Mesenchymal stem cell (in vitro differentiated cells and primary cell): ENCODE data around the gene ATP1A4.

Experiments
- DNase-seq: peaks from one replicate; pipeline ENCODE4 v3.0.0-alpha.2; 2013
- H2AFZ ChIP-seq: one replicate; pipeline ENCODE4 v1.6.1; 2013; ENCODE audit warnings: low read depth, mild to moderate bottlenecking, control low read depth, inconsistent platforms, low read length, moderate library complexity
- H2AK5ac ChIP-seq: 2 replicates; pipeline ENCODE4 v1.6.1; 2013; ENCODE audit warnings: low read length, moderate library complexity, mild to moderate bottlenecking, inconsistent platforms; ENCODE audit not compliant: severe bottlenecking
- H2BK120ac ChIP-seq: one replicate; pipeline ENCODE4 v1.6.1; 2013; ENCODE audit warnings: low read depth, mild to moderate bottlenecking, inconsistent platforms, low read length, moderate library complexity
- H2BK12ac ChIP-seq, 2 experiments: one replicate each; pipeline ENCODE4 v1.6.1; 2013; ENCODE audit warnings: inconsistent platforms in 2 of 2, low read length in 2 of 2, mild to moderate bottlenecking in 2 of 2, moderate library complexity in 2 of 2, control low read depth in 1 of 2
- H2BK15ac ChIP-seq: one replicate; pipeline ENCODE4 v1.6.1; 2013; ENCODE audit warnings: mild to moderate bottlenecking, low read depth, inconsistent platforms; ENCODE audit not compliant: poor library complexity, severe bottlenecking
- H2BK5ac ChIP-seq: 2 replicates; pipeline ENCODE4 v1.6.1; 2013; ENCODE audit warnings: low read depth, mild to moderate bottlenecking, low read length, control low read depth, inconsistent platforms; ENCODE audit not compliant: poor library complexity, severe bottlenecking
- H3K14ac ChIP-seq, 2 experiments: one replicate each; pipeline ENCODE4 v1.6.1; 2013; ENCODE audit warnings: inconsistent platforms in 2 of 2, low read length in 2 of 2, control low read depth in 1 of 2, mild to moderate bottlenecking in 1 of 2, moderate library complexity in 1 of 2
- H3K18ac ChIP-seq, 2 experiments: one replicate each; pipeline ENCODE4 v1.6.1; 2013; ENCODE audit warnings: inconsistent platforms in 2 of 2, low read length in 2 of 2, control low read depth in 1 of 2, low read depth in 1 of 2, mild to moderate bottlenecking in 1 of 2
- H3K23ac ChIP-seq, 2 experiments: one replicate each; pipeline ENCODE4 v1.6.1; 2013; ENCODE audit warnings: inconsistent platforms in 2 of 2, low read length in 2 of 2, mild to moderate bottlenecking in 2 of 2, moderate library complexity in 2 of 2, control low read depth in 1 of 2
- H3K27ac ChIP-seq: 2 replicates; pipeline ENCODE4 v1.5.1; 2013; ENCODE audit warnings: mild to moderate bottlenecking, moderate library complexity, low read length, control low read depth, inconsistent platforms; ENCODE audit not compliant: poor library complexity, severe bottlenecking
- H3K27me3 ChIP-seq, 2 experiments: 2 replicates each; pipeline versions ENCODE4 v1.6.1 to v1.7.0; 2013; ENCODE audit warnings: low read length in 2 of 2, mild to moderate bottlenecking in 2 of 2, moderate library complexity in 2 of 2, control low read depth in 1 of 2, inconsistent platforms in 1 of 2; ENCODE audit not compliant: control insufficient read depth in 1 of 2, insufficient read depth in 1 of 2
- H3K36me3 ChIP-seq, 2 experiments: 2 replicates each; pipeline versions ENCODE4 v1.6.1 to v1.7.0; 2013; ENCODE audit warnings: low read length in 2 of 2, control low read depth in 1 of 2, inconsistent platforms in 1 of 2, low read depth in 1 of 2, mild to moderate bottlenecking in 1 of 2; ENCODE audit not compliant: insufficient read depth in 2 of 2, control insufficient read depth in 1 of 2
- H3K4ac ChIP-seq, 2 experiments: one replicate each; pipeline ENCODE4 v1.6.1; 2013; ENCODE audit warnings: inconsistent platforms in 2 of 2, low read length in 2 of 2, mild to moderate bottlenecking in 2 of 2, moderate library complexity in 2 of 2, control low read depth in 1 of 2, low read depth in 1 of 2
- H3K4me1 ChIP-seq: 2 replicates; pipeline ENCODE4 v1.6.1; 2013; ENCODE audit warnings: low read depth, low read length, control low read depth; ENCODE audit not compliant: control insufficient read depth, insufficient read depth
- H3K4me2 ChIP-seq: 2 replicates; pipeline ENCODE4 v1.6.1; 2013; ENCODE audit warnings: low read length, mild to moderate bottlenecking, inconsistent platforms; ENCODE audit not compliant: poor library complexity, severe bottlenecking
- H3K4me3 ChIP-seq, 2 experiments: 2 replicates each; pipeline versions ENCODE4 v1.5.1 to v1.7.0; 2013; ENCODE audit warnings: low read length in 2 of 2, mild to moderate bottlenecking in 2 of 2, control low read depth in 1 of 2, low read depth in 1 of 2; ENCODE audit not compliant: insufficient read depth in 1 of 2
- H3K79me1 ChIP-seq: replicated peaks from 2 replicates; pipeline ENCODE4 v1.6.1; 2013; ENCODE audit warnings: mild to moderate bottlenecking, control low read depth, low read length, inconsistent platforms; ENCODE audit not compliant: poor library complexity, severe bottlenecking
- H3K9ac ChIP-seq: 2 replicates; pipeline ENCODE4 v1.7.0; 2013; ENCODE audit warnings: mild to moderate bottlenecking, low read length, moderate library complexity
- H3K9me3 ChIP-seq: 2 replicates; pipeline ENCODE4 v1.7.0; 2013; ENCODE audit warnings: mild to moderate bottlenecking, low read length; ENCODE audit not compliant: control insufficient read depth
- H4K8ac ChIP-seq: one replicate; pipeline ENCODE4 v1.6.1; 2013; ENCODE audit warnings: inconsistent platforms, mild to moderate bottlenecking, low read length, moderate library complexity
- H4K91ac ChIP-seq: one replicate; pipeline ENCODE4 v1.6.1; 2013; ENCODE audit warnings: mild to moderate bottlenecking, low read length, inconsistent platforms
- WGBS: methylation state at CpG from one replicate; pipeline ENCODE4 v1.1.7; 2013; ENCODE audit warnings: mixed read lengths; 5-methylcytosine and 5-hydroxymethylcytosine counted together

ATP1A4 gene

DNA sequence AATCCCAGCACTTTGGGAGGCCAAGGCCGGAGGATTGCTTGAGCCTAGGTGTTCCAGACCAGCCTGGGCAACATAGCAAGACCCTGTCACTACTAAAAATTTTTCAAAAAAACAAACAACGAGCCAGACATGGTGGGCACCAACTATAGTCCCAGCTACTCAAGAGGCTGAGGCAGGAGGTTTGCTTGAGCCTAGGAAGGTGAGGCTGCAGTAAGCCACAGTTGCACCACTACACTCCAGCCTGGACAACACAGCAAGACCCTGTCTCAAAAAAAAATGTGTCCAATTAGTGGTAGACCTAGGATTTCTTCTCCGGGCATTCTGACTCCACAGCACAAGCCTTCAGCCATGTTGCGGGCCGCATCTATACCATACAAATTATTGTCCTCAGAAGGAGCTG lies 46.2 kb upstream of the ATP1A4 start:
- Histone ChIP-seq H3K9ac (no peak overlapping the region), H2BK5ac (no peak overlapping the region), H3K4me3 (no peak overlapping the region), H3K36me3 (no peaks in the 10 kb centered on the region), H3K23ac (no peak overlapping the region), H3K27ac (no peak overlapping the region), H3K4me1 (peaks cover 31% of the 10 kb centered on the region), H4K8ac (no peak overlapping the region), H3K9me3 (no peaks in the 10 kb centered on the region), H2AK5ac (no peak overlapping the region), H4K91ac (no peak overlapping the region), H2BK15ac (no peak overlapping the region), H3K14ac (no peak overlapping the region), H3K4ac (no peak overlapping the region), H2BK120ac (no peak overlapping the region), H2AFZ (no peak overlapping the region), H3K4me2 (no peak overlapping the region), H3K79me1 (no peaks in the 10 kb centered on the region), H3K27me3 (peaks cover 26 to 40% of the 10 kb centered on the region in 2 experiments), H2BK12ac (no peak overlapping the region), H3K18ac (no peak overlapping the region)
- DNase-seq = no peak
- WGBS = 98% methylated on average over 4 of the region's 5 CpGs

GRCh38 chr1:160107512-160107911 lies 43.9 kb upstream of the ATP1A4 start:
- no peak for DNase-seq
- Histone ChIP-seq H3K18ac (no peak overlapping the region), H4K91ac (no peak overlapping the region), H4K8ac (no peak overlapping the region), H3K9me3 (no peaks in the 10 kb centered on the region), H3K36me3 (no peaks in the 10 kb centered on the region), H3K9ac (no peak overlapping the region), H3K14ac (no peak overlapping the region), H2BK12ac (no peak overlapping the region), H2BK5ac (no peak overlapping the region), H3K79me1 (no peaks in the 10 kb centered on the region), H3K4me1 (peaks cover 22% of the 10 kb centered on the region), H3K27ac (no peak overlapping the region), H2BK120ac (no peak overlapping the region), H3K27me3 (peaks cover 28 to 55% of the 10 kb centered on the region in 2 experiments), H2AK5ac (no peak overlapping the region), H3K4ac (no peak overlapping the region), H2AFZ (no peak overlapping the region), H3K23ac (no peak overlapping the region), H3K4me3 (no peak overlapping the region), H3K4me2 (no peak overlapping the region), H2BK15ac (no peak overlapping the region)
- whole genome bisulfite sequencing = 95% methylated on average over 1 of the region's 1 CpG

- Histone ChIP-seq H3K4me3 (no peak overlapping the region), H3K79me1 (no peaks in the 10 kb centered on the region), H2BK12ac (no peak overlapping the region), H3K4me1 (peaks cover 13% of the 10 kb centered on the region), H4K91ac (no peak overlapping the region), H3K36me3 (no peaks in the 10 kb centered on the region), H4K8ac (no peak overlapping the region), H2BK15ac (no peak overlapping the region), H2BK5ac (no peak overlapping the region), H3K4me2 (no peak overlapping the region), H3K14ac (no peak overlapping the region), H2AFZ (no peak overlapping the region), H2BK120ac (no peak overlapping the region), H3K27ac (no peak overlapping the region), H3K23ac (no peak overlapping the region), H3K9me3 (no peaks in the 10 kb centered on the region), H2AK5ac (no peak overlapping the region), H3K9ac (no peak overlapping the region), H3K18ac (no peak overlapping the region), H3K4ac (no peak overlapping the region), H3K27me3 (peaks cover 32 to 63% of the 10 kb centered on the region in 2 experiments)
- WGBS = 23% methylated on average over 4 of the region's 6 CpGs
- DNase-seq = peak; percentile 52
These were observed 42.3 kb upstream of the ATP1A4 start for GRCh38 chr1:160108888-160109662.

GRCh38 chr1:160109686-160110085 lies 41.7 kb upstream of the ATP1A4 start:
- WGBS = 88% methylated on average over 4 of the region's 4 CpGs
- no peak overlapping the region for H2AFZ ChIP-seq
- no peak overlapping the region for H2BK12ac ChIP-seq
- H3K27me3 ChIP-seq = peaks cover 35 to 67% of the 10 kb centered on the region in 2 experiments
- H3K27ac ChIP-seq = no peak overlapping the region
- no peak overlapping the region for H2BK5ac ChIP-seq
- H3K9me3 ChIP-seq = no peaks in the 10 kb centered on the region
- H3K23ac ChIP-seq = no peak overlapping the region
- H3K4ac ChIP-seq = no peak overlapping the region
- H3K4me1 ChIP-seq = peaks cover 9% of the 10 kb centered on the region
- no peak overlapping the region for H2AK5ac ChIP-seq
- no peak overlapping the region for H3K9ac ChIP-seq
- H3K4me3 ChIP-seq = no peak overlapping the region
- no peaks in the 10 kb centered on the region for H3K36me3 ChIP-seq
- no peak overlapping the region for H2BK15ac ChIP-seq
- H3K18ac ChIP-seq = no peak overlapping the region
- DNase-seq = no peak
- no peak overlapping the region for H3K14ac ChIP-seq
- no peak overlapping the region for H3K4me2 ChIP-seq
- H2BK120ac ChIP-seq = no peak overlapping the region
- no peaks in the 10 kb centered on the region for H3K79me1 ChIP-seq
- H4K91ac ChIP-seq = no peak overlapping the region
- no peak overlapping the region for H4K8ac ChIP-seq
